Caco-2 (cell line): Measurements from ENCODE around the gene LYPD4. TPM values are rescaled to one million over a fixed set of nuclear protein-coding genes. Genes with fewer than 3 reads are reported as not detected.

Experiments used
- BruUV-seq: library from RNA; stranded (reverse); fragments of 400-500 nt; replicated peaks from 2 replicates; lab custom pipeline; 2021; lab: Mats Ljungman, UMichigan
- CTCF ChIA-PET: fragments of 300-600 bp; sonication (Branson Sonifier 250); formaldehyde crosslinking; loops from one replicate; lab custom pipeline; 2022; ENCODE audit warnings: antibody characterized with exemption; lab: Charles Lee
- POLR2A ChIA-PET: fragments of 300-600 bp; sonication (Branson Sonifier 250); formaldehyde crosslinking; loops from one replicate; lab custom pipeline; 2022; ENCODE audit warnings: antibody characterized with exemption; lab: Charles Lee
- DNase-seq, 2 experiments: peaks; one replicate each; pipeline versions ENCODE4 v3.0.0 to v3.0.0-alpha.2; 2020 to 2022
- H3K27me3 ChIP-seq: replicated peaks from 2 replicates; pipeline ENCODE4 v1.6.0; 2011; ENCODE audit warnings: low read length; ENCODE audit not compliant: control insufficient read depth, insufficient read depth
- H3K36me3 ChIP-seq: 2 replicates; pipeline ENCODE4 v1.5.1; 2011; ENCODE audit warnings: low read length; ENCODE audit not compliant: control insufficient read depth, insufficient read depth
- H3K4me1 ChIP-seq: fragments of 250-450 bp; sonication (Bioruptor Pico); 2 replicates; pipeline ENCODE4 v1.5.1; 2020; ENCODE audit warnings: mild to moderate bottlenecking
- H3K4me3 ChIP-seq: 2 replicates; pipeline ENCODE4 v1.5.1; 2011; ENCODE audit warnings: low read depth, mild to moderate bottlenecking, control low read depth, low read length
- H3K9me3 ChIP-seq: fragments of 250-450 bp; sonication (Bioruptor Pico); 2 replicates; pipeline ENCODE4 v1.5.1; 2020; ENCODE audit warnings: mild to moderate bottlenecking, moderate library complexity
- H3K27ac Mint-ChIP-seq: one replicate; pipeline ENCODE4 v1.8.0; 2022; ENCODE audit warnings: mixed read lengths; ENCODE audit not compliant: unreplicated experiment
- H3K27me3 Mint-ChIP-seq: one replicate; pipeline ENCODE4 v1.8.0; 2022; ENCODE audit warnings: mixed read lengths; ENCODE audit not compliant: insufficient read depth, unreplicated experiment
- H3K36me3 Mint-ChIP-seq: one replicate; pipeline ENCODE4 v1.8.0; 2022; ENCODE audit warnings: mild to moderate bottlenecking, mixed read lengths; ENCODE audit not compliant: insufficient read depth, unreplicated experiment
- H3K4me1 Mint-ChIP-seq: one replicate; pipeline ENCODE4 v1.8.0; 2022; ENCODE audit warnings: low read depth, mixed read lengths; ENCODE audit not compliant: unreplicated experiment
- H3K4me3 Mint-ChIP-seq: one replicate; pipeline ENCODE4 v1.8.0; 2022; ENCODE audit warnings: mild to moderate bottlenecking, moderate library complexity, mixed read lengths; ENCODE audit not compliant: unreplicated experiment
- H3K9me3 Mint-ChIP-seq: one replicate; pipeline ENCODE4 v1.8.0; 2022; ENCODE audit warnings: mixed read lengths; ENCODE audit not compliant: unreplicated experiment
- CTCF ChIP-seq, 2 experiments: fragments of 200-600 bp in 1 of 2; IDR thresholded peaks; 1 replicate in 1 of 2; 2 replicates in 1 of 2; pipeline versions ENCODE4 v1.5.1 to v1.8.0; 2011 to 2022; ENCODE audit warnings: antibody characterized with exemption in 1 of 2, control low read depth in 1 of 2, inconsistent platforms in 1 of 2, low read depth in 1 of 2, low read length in 1 of 2, mild to moderate bottlenecking in 1 of 2, moderate library complexity in 1 of 2; ENCODE audit not compliant: insufficient read depth in 1 of 2, severe bottlenecking in 1 of 2, unreplicated experiment in 1 of 2
- intact Hi-C: fragments of 100-400 bp; cut with micrococcal nuclease; formaldehyde crosslinking; loops from one replicate; pipeline ENCODE4 v1.10.0; 2022; ENCODE audit not compliant: unreplicated experiment
- total RNA-seq: library from RNA; stranded (reverse); gene quantifications from 2 replicates; pipeline ENCODE4 v1.2.3, GENCODE V29; 2022

Gene LYPD4
- total RNA-seq, 1 experiment from 2014 or later = not detected

- no TSS peak for BruUV-seq
- peaks cover 5% of the 10 kb centered on the region for H3K4me1 Mint-ChIP-seq
- H3K27me3 Mint-ChIP-seq = no peaks in the 10 kb centered on the region
- ChIA-PET CTCF (no interaction called here), POLR2A (no interaction called here)
- intact Hi-C loops = no loop called here
- Histone ChIP-seq H3K36me3 (peaks cover 24% of the 10 kb centered on the region), H3K9me3 (no peaks in the 10 kb centered on the region), H3K27me3 (no peaks in the 10 kb centered on the region), H3K4me1 (peaks cover 18% of the 10 kb centered on the region), H3K4me3 (no peak overlapping the region; the same call in 1 of the 2 replicates)
- peak overlapping the region; percentile 84 for H3K4me3 Mint-ChIP-seq
- peaks cover 74% of the 10 kb centered on the region for H3K36me3 Mint-ChIP-seq
- H3K27ac Mint-ChIP-seq = peak overlapping the region; percentile 94
- H3K9me3 Mint-ChIP-seq = no peaks in the 10 kb centered on the region
- TF ChIP-seq CTCF (IDR thresholded peaks at IDR 0.05; ENCODE audit: insufficient read depth in 1 of 2, low read depth in 1 of 2, low read length in 1 of 2, severe bottlenecking in 1 of 2, unreplicated experiment in 1 of 2) = no peak
- no peak for DNase-seq
These were observed 17.4 kb upstream of the LYPD4 start for GRCh38 chr19:41861846-41862245.

GRCh38 chr19:41861116-41861768, 16.8 kb upstream of the LYPD4 start:
- Histone ChIP-seq H3K4me1 (peaks cover 18% of the 10 kb centered on the region), H3K4me3 (peak overlapping the region; percentile 88), H3K9me3 (no peaks in the 10 kb centered on the region), H3K27me3 (no peaks in the 10 kb centered on the region), H3K36me3 (peaks cover 24% of the 10 kb centered on the region)
- no peaks in the 10 kb centered on the region for H3K27me3 Mint-ChIP-seq
- intact Hi-C loops = no loop called here
- peaks cover 5% of the 10 kb centered on the region for H3K4me1 Mint-ChIP-seq
- DNase-seq = no peak
- no peaks in the 10 kb centered on the region for H3K9me3 Mint-ChIP-seq
- BruUV-seq = TSS peak; percentile 37
- ChIA-PET POLR2A (interaction anchor here (2.2 to 2.7 kb wide), 2 partner anchors 12 to 14 kb away, joined by 7 to 15 read pairs; no protein-coding TSS in a partner anchor), CTCF (interaction anchor here (0.6 to 0.7 kb wide), 3 partner anchors 12 to 1634 kb away, joined by 3 to 4 read pairs (median 3); no protein-coding TSS in a partner anchor)
- H3K36me3 Mint-ChIP-seq = peaks cover 68% of the 10 kb centered on the region
- peak overlapping the region; percentile 84 for H3K4me3 Mint-ChIP-seq
- peak overlapping the region; percentile 94 for H3K27ac Mint-ChIP-seq
- TF ChIP-seq CTCF (IDR thresholded peaks at IDR 0.05; ENCODE audit: insufficient read depth in 1 of 2, low read depth in 1 of 2, low read length in 1 of 2, severe bottlenecking in 1 of 2, unreplicated experiment in 1 of 2) = no peak

DNA sequence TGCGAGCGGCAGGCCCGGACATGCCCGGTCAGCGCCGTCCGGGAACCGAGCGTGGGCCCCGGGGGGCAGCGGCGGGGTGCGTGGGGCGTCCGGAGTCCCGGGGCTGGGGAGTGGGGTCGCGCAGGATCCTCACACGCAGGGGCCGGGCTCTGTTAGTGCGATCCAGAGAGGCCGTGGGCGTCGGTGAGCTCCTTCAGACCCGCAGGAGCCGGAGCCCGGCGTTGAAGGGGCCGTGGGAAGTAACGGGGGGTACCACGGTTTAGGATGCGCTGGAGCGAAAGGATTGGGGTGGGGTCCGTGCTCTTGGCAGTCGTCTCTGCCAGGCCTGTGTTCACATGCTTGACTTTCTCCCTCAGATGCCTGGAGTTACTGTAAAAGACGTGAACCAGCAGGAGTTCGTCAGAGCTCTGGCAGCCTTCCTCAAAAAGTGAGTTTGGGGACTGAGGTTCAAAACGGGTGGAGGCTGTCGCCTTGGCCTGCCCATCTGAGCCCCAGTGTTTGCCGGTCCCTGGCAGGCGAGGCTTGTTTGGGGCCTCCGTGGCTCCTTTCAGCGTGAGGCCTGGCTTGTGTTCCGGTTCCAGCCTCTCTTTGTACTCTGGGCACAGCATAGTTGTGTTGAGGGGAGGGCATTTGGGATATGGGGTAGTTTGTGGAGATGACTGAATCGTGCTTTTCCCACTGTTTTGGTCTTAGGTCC, 16.1 kb upstream of the LYPD4 start:
- ChIA-PET POLR2A (interaction anchor here (0.6 to 2.7 kb wide), 10 partner anchors 8 to 497 kb away, joined by 3 to 21 read pairs (median 7); partner anchors contain the start of genes B9D2 and RABAC1), CTCF (interaction anchor here (0.6 to 2.0 kb wide), 12 partner anchors 13 to 1635 kb away, joined by 3 to 8 read pairs (median 4); partner anchors contain the start of gene RABAC1)
- no peak for DNase-seq
- TF ChIP-seq CTCF (IDR thresholded peaks at IDR 0.05; ENCODE audit: insufficient read depth in 1 of 2, low read depth in 1 of 2, low read length in 1 of 2, severe bottlenecking in 1 of 2, unreplicated experiment in 1 of 2) = no peak
- H3K9me3 ChIP-seq = no peaks in the 10 kb centered on the region
- peaks cover 24% of the 10 kb centered on the region for H3K36me3 ChIP-seq
- H3K4me1 ChIP-seq = peaks cover 18% of the 10 kb centered on the region
- Mint-ChIP-seq H3K36me3 (peaks cover 61% of the 10 kb centered on the region), H3K27me3 (no peaks in the 10 kb centered on the region), H3K4me3 (peak overlapping the region; percentile 84), H3K27ac (peak overlapping the region; percentile 94), H3K9me3 (no peaks in the 10 kb centered on the region), H3K4me1 (peaks cover 5% of the 10 kb centered on the region)
- intact Hi-C loops = no loop called here
- H3K4me3 ChIP-seq = peak overlapping the region; percentile 88
- H3K27me3 ChIP-seq = no peaks in the 10 kb centered on the region
- BruUV-seq = no TSS peak
